ENCODE results near the gene C1orf159.
A peak's percentile ranks its signal among the peaks of the same experiment; 100 is the strongest.

C1orf159 gene

DNA sequence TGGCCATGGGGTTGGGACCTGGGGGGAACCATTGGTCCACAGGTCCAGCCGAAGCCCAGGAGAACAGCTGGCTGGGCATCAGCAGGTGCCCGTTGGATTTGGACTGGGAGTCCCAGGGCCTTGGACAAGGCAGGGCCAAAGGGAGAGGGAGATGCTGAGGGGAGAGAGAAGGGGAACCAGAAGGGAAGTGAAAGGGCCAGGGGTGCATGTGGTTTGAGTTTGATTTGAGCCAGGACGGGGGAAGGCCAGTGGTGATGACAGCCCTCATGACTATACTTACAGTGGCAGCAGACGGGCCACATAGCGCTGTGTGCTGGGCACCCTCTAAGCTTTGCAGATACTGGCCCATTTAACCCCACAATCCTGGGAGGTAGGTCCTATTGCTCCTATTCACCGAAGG, 77.2 kb downstream of the C1orf159 start:
- no CpG with 5 or more reads among the region's 6 CpGs for WGBS, 2 donors (ENCODE audit: extremely low coverage in 2 of 2, insufficient read length in 2 of 2, insufficient replicate concordance in 1 of 2)
- H3K27ac ChIP-seq (replicated peaks; ENCODE audit: low read length): no peak overlapping the region
- H2BK120ac ChIP-seq (ENCODE audit: low read depth, low read length): no peak overlapping the region
- peaks cover 44% of the 10 kb centered on the region for H3K79me1 ChIP-seq (ENCODE audit: low read depth, low read length)
- no peak overlapping the region for H2BK12ac ChIP-seq (ENCODE audit: low read length)
- H3K14ac ChIP-seq (ENCODE audit: low read length): peak overlapping the region; percentile 64
- no peak overlapping the region for H2AFZ ChIP-seq (ENCODE audit: low read length)
- no peak overlapping the region for H2BK5ac ChIP-seq (ENCODE audit: low read length)
- peak overlapping the region; percentile 43 for H4K8ac ChIP-seq (ENCODE audit: low read depth, low read length)
- H3K23ac ChIP-seq (ENCODE audit: low read depth, low read length, poor library complexity): no peak overlapping the region
- H2AK5ac ChIP-seq (ENCODE audit: low read depth, low read length): no peak overlapping the region
- no peak overlapping the region for H3K4ac ChIP-seq (ENCODE audit: low read length)
- H3K36me3 ChIP-seq (replicated peaks in 1 of 2; ENCODE audit: control insufficient read depth in 2 of 2, insufficient read depth in 2 of 2, low read length in 2 of 2): peaks cover 37 to 58% of the 10 kb centered on the region in 2 donors
- no peak overlapping the region for H3K4me2 ChIP-seq (ENCODE audit: insufficient read depth, low read length, poor library complexity, severe bottlenecking)
- H3K4me3 ChIP-seq (ENCODE audit: low read length in 2 of 2): no peak overlapping the region
- peaks cover 0 to 5% (median 0%) of the 10 kb centered on the region in 3 experiments for H3K27me3 ChIP-seq (ENCODE audit: control insufficient read depth in 3 of 3, insufficient read depth in 3 of 3, low read depth in 1 of 3, low read length in 3 of 3)
- H2BK15ac ChIP-seq (ENCODE audit: low read length): no peak overlapping the region
- H4K91ac ChIP-seq (ENCODE audit: low read depth, low read length, poor library complexity): no peak overlapping the region
- no peaks in the 10 kb centered on the region for H3K9me3 ChIP-seq (replicated peaks in 1 of 2; ENCODE audit: control insufficient read depth in 2 of 2, insufficient read depth in 1 of 2, low read depth in 1 of 2, low read length in 2 of 2)
- H3K4me1 ChIP-seq (ENCODE audit: control insufficient read depth in 2 of 2, insufficient read depth in 1 of 2, low read depth in 1 of 2, low read length in 2 of 2): peaks cover 2 to 32% of the 10 kb centered on the region in 2 donors
- DNase-seq (ENCODE audit: low spot score): no peak
- no peak overlapping the region for H3K9ac ChIP-seq (ENCODE audit: low read depth, low read length, poor library complexity)
- H3K18ac ChIP-seq (ENCODE audit: low read length): no peak overlapping the region

DNA sequence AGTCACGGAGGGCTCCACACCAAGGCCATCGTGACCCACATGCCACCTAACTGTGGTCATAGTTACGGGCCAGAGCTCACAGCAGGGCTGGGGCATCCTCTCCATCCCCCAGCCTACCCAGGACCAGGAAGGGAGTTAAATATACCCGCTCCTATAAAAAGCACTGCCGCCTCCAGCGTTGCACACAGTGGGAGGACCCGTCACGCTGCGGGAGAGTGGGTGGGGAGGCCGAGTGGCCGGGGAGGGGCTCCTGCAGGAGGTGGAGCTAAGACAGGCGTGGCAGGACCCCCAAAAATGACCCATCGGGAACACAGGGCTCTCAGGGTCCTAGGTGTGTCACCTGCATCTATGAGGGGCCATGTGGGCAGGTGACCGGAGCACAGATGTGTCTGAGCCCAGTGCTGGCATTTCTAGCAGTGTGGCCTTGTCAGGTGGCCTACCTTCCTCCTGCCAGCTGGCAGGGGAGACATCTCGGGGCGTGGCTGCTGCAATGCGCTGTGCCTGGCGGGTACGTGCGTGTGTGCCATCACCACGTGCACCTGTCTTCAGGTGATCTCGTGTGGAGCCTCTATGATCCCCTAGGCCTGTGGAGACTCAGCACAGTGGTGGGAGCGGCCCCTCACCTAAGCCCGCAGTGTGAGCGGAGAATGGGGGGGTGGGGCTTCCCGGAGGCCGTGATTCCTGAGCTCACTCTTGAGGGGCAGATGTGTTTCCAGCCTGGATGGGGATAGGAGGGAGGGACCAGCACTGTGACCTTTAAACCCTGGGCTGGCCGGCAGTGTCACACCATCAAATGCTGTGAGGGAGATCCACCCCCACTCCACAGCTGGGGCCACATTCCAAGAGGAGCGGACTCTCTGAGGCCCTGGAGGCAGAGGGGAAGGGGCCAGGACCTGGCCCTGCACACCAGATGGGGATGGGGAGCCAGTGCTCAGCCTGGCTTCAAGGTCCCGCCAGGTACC, 78.2 kb downstream of the C1orf159 start:
- Histone ChIP-seq H2BK120ac (ENCODE audit: low read depth, low read length) (no peak overlapping the region), H3K14ac (ENCODE audit: low read length) (peak overlapping the region; percentile 38), H2BK15ac (ENCODE audit: low read length) (no peak overlapping the region), H4K91ac (ENCODE audit: low read depth, low read length, poor library complexity) (no peak overlapping the region), H2AFZ (ENCODE audit: low read length) (no peak overlapping the region), H3K4ac (ENCODE audit: low read length) (no peak overlapping the region), H3K4me1 (ENCODE audit: control insufficient read depth in 2 of 2, insufficient read depth in 1 of 2, low read depth in 1 of 2, low read length in 2 of 2) (peaks cover 4 to 33% of the 10 kb centered on the region in 2 donors), H3K79me1 (ENCODE audit: low read depth, low read length) (peaks cover 37% of the 10 kb centered on the region), H2BK12ac (ENCODE audit: low read length) (peak overlapping the region; percentile 73), H3K4me2 (ENCODE audit: insufficient read depth, low read length, poor library complexity, severe bottlenecking) (no peak overlapping the region), H3K9ac (ENCODE audit: low read depth, low read length, poor library complexity) (peak overlapping the region; percentile 77), H3K27me3 (ENCODE audit: control insufficient read depth in 3 of 3, insufficient read depth in 3 of 3, low read depth in 1 of 3, low read length in 3 of 3) (peaks cover 0 to 5% (median 0%) of the 10 kb centered on the region in 3 experiments), H3K23ac (ENCODE audit: low read depth, low read length, poor library complexity) (peak overlapping the region; percentile 55), H3K18ac (ENCODE audit: low read length) (no peak overlapping the region), H3K36me3 (replicated peaks in 1 of 2; ENCODE audit: control insufficient read depth in 2 of 2, insufficient read depth in 2 of 2, low read length in 2 of 2) (peaks cover 33 to 48% of the 10 kb centered on the region in 2 donors), H3K27ac (replicated peaks; ENCODE audit: low read length) (no peak overlapping the region), H4K8ac (ENCODE audit: low read depth, low read length) (no peak overlapping the region), H2BK5ac (ENCODE audit: low read length) (no peak overlapping the region), H2AK5ac (ENCODE audit: low read depth, low read length) (no peak overlapping the region), H3K9me3 (replicated peaks in 1 of 2; ENCODE audit: control insufficient read depth in 2 of 2, insufficient read depth in 1 of 2, low read depth in 1 of 2, low read length in 2 of 2) (no peaks in the 10 kb centered on the region), H3K4me3 (ENCODE audit: low read length in 2 of 2) (no peak overlapping the region)
- no CpG with 5 or more reads among the region's 30 CpGs for WGBS, 2 donors (ENCODE audit: extremely low coverage in 2 of 2, insufficient read length in 2 of 2, insufficient replicate concordance in 1 of 2)
- DNase-seq (ENCODE audit: low spot score): no peak

DNA sequence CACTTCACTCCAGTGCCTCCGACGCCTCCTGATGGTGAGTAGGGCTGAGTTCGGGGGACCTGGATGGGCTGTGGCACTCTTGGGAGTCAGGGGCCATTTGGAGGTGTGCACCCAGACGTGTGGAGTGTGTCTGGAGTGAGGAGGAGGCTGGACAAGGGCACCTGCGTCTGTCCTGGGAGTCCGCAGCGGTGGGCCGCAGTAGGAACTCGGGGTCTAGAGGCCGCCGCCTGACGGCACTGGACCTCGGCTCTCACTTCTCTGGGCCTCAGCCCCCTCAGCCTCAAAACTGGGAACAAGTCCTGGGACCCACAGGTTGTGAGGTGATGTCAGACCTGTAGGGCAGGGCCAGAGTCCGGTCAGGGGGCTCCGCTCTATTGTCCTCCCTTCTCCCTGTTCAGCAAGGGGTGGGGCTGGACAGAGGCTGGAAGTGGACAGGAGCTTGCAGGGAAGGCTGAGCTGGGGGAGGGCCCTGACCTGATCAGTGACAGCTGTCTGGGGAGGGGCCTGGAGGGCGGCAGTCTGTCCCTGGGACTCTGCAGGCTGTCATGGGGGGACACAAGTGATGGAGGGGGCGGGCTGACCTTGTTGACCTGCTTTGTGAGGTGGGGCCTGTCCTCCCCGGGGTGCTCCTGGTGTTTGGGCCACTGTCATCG, 80.5 kb downstream of the C1orf159 start:
- Histone ChIP-seq H2BK12ac (ENCODE audit: low read length) (no peak overlapping the region), H2BK15ac (ENCODE audit: low read length) (no peak overlapping the region), H3K4ac (ENCODE audit: low read length) (no peak overlapping the region), H2AK5ac (ENCODE audit: low read depth, low read length) (peak overlapping the region; percentile 60), H3K9me3 (replicated peaks in 1 of 2; ENCODE audit: control insufficient read depth in 2 of 2, insufficient read depth in 1 of 2, low read depth in 1 of 2, low read length in 2 of 2) (peaks cover 0 to 1% of the 10 kb centered on the region in 2 donors), H3K4me2 (ENCODE audit: insufficient read depth, low read length, poor library complexity, severe bottlenecking) (no peak overlapping the region), H2BK120ac (ENCODE audit: low read depth, low read length) (no peak overlapping the region), H3K14ac (ENCODE audit: low read length) (peak overlapping the region; percentile 84), H3K4me3 (ENCODE audit: low read length in 2 of 2) (no peak overlapping the region), H3K4me1 (ENCODE audit: control insufficient read depth in 2 of 2, insufficient read depth in 1 of 2, low read depth in 1 of 2, low read length in 2 of 2) (peaks cover 22 to 49% of the 10 kb centered on the region in 2 donors), H2BK5ac (ENCODE audit: low read length) (no peak overlapping the region), H3K9ac (ENCODE audit: low read depth, low read length, poor library complexity) (peak overlapping the region; percentile 30), H4K91ac (ENCODE audit: low read depth, low read length, poor library complexity) (no peak overlapping the region), H3K23ac (ENCODE audit: low read depth, low read length, poor library complexity) (no peak overlapping the region), H3K27ac (replicated peaks; ENCODE audit: low read length) (no peak overlapping the region), H3K36me3 (replicated peaks in 1 of 2; ENCODE audit: control insufficient read depth in 2 of 2, insufficient read depth in 2 of 2, low read length in 2 of 2) (peaks cover 25 to 38% of the 10 kb centered on the region in 2 donors), H3K27me3 (ENCODE audit: control insufficient read depth in 3 of 3, insufficient read depth in 3 of 3, low read depth in 1 of 3, low read length in 3 of 3) (peaks cover 0 to 5% (median 0%) of the 10 kb centered on the region in 3 experiments), H2AFZ (ENCODE audit: low read length) (no peak overlapping the region), H3K79me1 (ENCODE audit: low read depth, low read length) (peaks cover 24% of the 10 kb centered on the region), H3K18ac (ENCODE audit: low read length) (no peak overlapping the region), H4K8ac (ENCODE audit: low read depth, low read length) (no peak overlapping the region)
- WGBS, 2 donors (ENCODE audit: extremely low coverage in 2 of 2, insufficient read length in 2 of 2, insufficient replicate concordance in 1 of 2): no CpG with 5 or more reads among the region's 19 CpGs
- DNase-seq (ENCODE audit: low spot score): no peak

DNA sequence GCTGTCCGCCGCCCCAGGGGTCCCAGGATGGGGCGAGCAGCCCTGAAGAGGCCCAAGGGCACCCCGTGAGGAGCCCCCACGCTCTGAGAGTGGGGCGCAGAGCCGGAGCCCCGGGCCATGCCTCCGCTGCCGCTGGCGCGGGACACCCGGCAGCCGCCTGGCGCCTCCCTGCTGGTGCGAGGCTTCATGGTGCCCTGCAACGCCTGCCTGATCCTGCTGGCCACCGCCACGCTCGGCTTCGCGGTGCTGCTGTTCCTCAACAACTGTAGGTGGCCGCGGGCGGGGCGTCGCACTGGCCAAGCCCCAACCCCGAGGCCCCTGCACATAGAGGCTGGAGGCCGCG, 81.5 kb downstream of the C1orf159 start:
- peak overlapping the region in 1 of 2 donors; percentile 38 for H3K4me3 ChIP-seq (ENCODE audit: low read length in 2 of 2)
- peak overlapping the region; percentile 77 for H3K4me2 ChIP-seq (ENCODE audit: insufficient read depth, low read length, poor library complexity, severe bottlenecking)
- no peak overlapping the region for H4K8ac ChIP-seq (ENCODE audit: low read depth, low read length)
- no peak overlapping the region for H2BK120ac ChIP-seq (ENCODE audit: low read depth, low read length)
- no CpG with 5 or more reads among the region's 30 CpGs for WGBS, 2 donors (ENCODE audit: extremely low coverage in 2 of 2, insufficient read length in 2 of 2, insufficient replicate concordance in 1 of 2)
- peak overlapping the region; percentile 89 for H2BK15ac ChIP-seq (ENCODE audit: low read length)
- no peak overlapping the region for H2BK5ac ChIP-seq (ENCODE audit: low read length)
- peaks cover 0 to 1% of the 10 kb centered on the region in 2 donors for H3K9me3 ChIP-seq (replicated peaks in 1 of 2; ENCODE audit: control insufficient read depth in 2 of 2, insufficient read depth in 1 of 2, low read depth in 1 of 2, low read length in 2 of 2)
- peaks cover 22% of the 10 kb centered on the region for H3K79me1 ChIP-seq (ENCODE audit: low read depth, low read length)
- H2BK12ac ChIP-seq (ENCODE audit: low read length): no peak overlapping the region
- no peak overlapping the region for H2AFZ ChIP-seq (ENCODE audit: low read length)
- peaks cover 25 to 38% of the 10 kb centered on the region in 2 donors for H3K36me3 ChIP-seq (replicated peaks in 1 of 2; ENCODE audit: control insufficient read depth in 2 of 2, insufficient read depth in 2 of 2, low read length in 2 of 2)
- no peak overlapping the region for H3K4ac ChIP-seq (ENCODE audit: low read length)
- peak overlapping the region; percentile 88 for H2AK5ac ChIP-seq (ENCODE audit: low read depth, low read length)
- peak overlapping the region; percentile 96 for H3K18ac ChIP-seq (ENCODE audit: low read length)
- no peak for DNase-seq (ENCODE audit: low spot score)
- no peak overlapping the region for H3K14ac ChIP-seq (ENCODE audit: low read length)
- H3K23ac ChIP-seq (ENCODE audit: low read depth, low read length, poor library complexity): peak overlapping the region; percentile 65
- H3K27ac ChIP-seq (replicated peaks; ENCODE audit: low read length): no peak overlapping the region
- peak overlapping the region; percentile 72 for H3K9ac ChIP-seq (ENCODE audit: low read depth, low read length, poor library complexity)
- H3K27me3 ChIP-seq (ENCODE audit: control insufficient read depth in 3 of 3, insufficient read depth in 3 of 3, low read depth in 1 of 3, low read length in 3 of 3): peaks cover 0 to 5% (median 0%) of the 10 kb centered on the region in 3 experiments
- peaks cover 22 to 45% of the 10 kb centered on the region in 2 donors for H3K4me1 ChIP-seq (ENCODE audit: control insufficient read depth in 2 of 2, insufficient read depth in 1 of 2, low read depth in 1 of 2, low read length in 2 of 2)
- no peak overlapping the region for H4K91ac ChIP-seq (ENCODE audit: low read depth, low read length, poor library complexity)
